Measurements from ENCODE around the gene MPHOSPH9.

MPHOSPH9 gene

DNA sequence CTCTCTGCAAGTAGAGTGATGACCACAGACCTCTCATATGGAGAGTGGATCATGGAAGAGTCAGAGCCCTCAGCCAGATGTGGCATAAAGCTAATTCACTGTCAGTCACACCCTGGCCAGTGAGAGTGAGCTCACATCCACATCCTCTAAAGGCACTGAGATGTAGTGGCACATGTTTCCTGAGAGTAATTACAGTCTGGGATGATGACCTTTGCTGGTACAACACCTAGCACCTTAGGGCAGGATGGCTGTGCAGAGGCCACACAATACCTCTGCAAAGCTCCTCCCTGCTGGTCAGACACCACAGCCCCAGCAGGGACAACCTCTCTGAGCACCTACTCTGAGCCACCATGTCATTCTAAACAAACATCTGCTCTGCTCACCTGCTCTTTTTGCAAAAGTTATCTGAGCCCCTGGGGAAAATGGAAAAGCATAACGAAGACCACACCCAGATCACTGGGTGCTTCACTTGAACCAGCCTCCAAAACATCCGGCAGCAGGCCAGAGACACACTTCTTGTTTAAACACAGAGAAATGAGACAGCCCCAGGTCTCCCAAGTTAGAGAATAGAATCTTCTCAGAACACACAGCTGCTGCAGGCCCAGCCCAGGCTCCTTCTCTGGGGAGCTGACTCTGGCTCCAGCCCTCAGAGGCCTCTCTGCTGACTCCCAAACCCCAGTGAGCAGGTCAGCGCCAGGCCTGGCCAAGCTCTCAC, 112.3 kb downstream of the MPHOSPH9 start:
- no peak for ATAC-seq
- TF ChIP-seq ZFP3 (CRISPR knock-in tag; IDR thresholded peaks at IDR 0.05), result no peak
- TF ChIP-seq, protein P1, sequence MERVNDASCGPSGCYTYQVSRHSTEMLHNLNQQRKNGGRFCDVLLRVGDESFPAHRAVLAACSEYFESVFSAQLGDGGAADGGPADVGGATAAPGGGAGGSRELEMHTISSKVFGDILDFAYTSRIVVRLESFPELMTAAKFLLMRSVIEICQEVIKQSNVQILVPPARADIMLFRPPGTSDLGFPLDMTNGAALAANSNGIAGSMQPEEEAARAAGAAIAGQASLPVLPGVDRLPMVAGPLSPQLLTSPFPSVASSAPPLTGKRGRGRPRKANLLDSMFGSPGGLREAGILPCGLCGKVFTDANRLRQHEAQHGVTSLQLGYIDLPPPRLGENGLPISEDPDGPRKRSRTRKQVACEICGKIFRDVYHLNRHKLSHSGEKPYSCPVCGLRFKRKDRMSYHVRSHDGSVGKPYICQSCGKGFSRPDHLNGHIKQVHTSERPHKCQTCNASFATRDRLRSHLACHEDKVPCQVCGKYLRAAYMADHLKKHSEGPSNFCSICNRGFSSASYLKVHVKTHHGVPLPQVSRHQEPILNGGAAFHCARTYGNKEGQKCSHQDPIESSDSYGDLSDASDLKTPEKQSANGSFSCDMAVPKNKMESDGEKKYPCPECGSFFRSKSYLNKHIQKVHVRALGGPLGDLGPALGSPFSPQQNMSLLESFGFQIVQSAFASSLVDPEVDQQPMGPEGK (CRISPR knock-in tag; IDR thresholded peaks at IDR 0.05; ENCODE audit: borderline replicate concordance), result no peak
- TF ChIP-seq, protein P2, sequence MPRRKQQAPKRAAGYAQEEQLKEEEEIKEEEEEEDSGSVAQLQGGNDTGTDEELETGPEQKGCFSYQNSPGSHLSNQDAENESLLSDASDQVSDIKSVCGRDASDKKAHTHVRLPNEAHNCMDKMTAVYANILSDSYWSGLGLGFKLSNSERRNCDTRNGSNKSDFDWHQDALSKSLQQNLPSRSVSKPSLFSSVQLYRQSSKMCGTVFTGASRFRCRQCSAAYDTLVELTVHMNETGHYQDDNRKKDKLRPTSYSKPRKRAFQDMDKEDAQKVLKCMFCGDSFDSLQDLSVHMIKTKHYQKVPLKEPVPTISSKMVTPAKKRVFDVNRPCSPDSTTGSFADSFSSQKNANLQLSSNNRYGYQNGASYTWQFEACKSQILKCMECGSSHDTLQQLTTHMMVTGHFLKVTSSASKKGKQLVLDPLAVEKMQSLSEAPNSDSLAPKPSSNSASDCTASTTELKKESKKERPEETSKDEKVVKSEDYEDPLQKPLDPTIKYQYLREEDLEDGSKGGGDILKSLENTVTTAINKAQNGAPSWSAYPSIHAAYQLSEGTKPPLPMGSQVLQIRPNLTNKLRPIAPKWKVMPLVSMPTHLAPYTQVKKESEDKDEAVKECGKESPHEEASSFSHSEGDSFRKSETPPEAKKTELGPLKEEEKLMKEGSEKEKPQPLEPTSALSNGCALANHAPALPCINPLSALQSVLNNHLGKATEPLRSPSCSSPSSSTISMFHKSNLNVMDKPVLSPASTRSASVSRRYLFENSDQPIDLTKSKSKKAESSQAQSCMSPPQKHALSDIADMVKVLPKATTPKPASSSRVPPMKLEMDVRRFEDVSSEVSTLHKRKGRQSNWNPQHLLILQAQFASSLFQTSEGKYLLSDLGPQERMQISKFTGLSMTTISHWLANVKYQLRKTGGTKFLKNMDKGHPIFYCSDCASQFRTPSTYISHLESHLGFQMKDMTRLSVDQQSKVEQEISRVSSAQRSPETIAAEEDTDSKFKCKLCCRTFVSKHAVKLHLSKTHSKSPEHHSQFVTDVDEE (CRISPR knock-in tag; IDR thresholded peaks at IDR 0.05), result no peak
- no peak for TF ChIP-seq GLIS3 (CRISPR knock-in tag; IDR thresholded peaks at IDR 0.05)
- no peak for TF ChIP-seq ZNF8 (CRISPR knock-in tag; IDR thresholded peaks at IDR 0.05)
- TF ChIP-seq ARNTL (CRISPR knock-in tag; IDR thresholded peaks at IDR 0.05; ENCODE audit: borderline replicate concordance, low read depth), result no peak
- TF ChIP-seq OSR1 (CRISPR knock-in tag; IDR thresholded peaks at IDR 0.05), result no peak
- TF ChIP-seq ISL1 (CRISPR knock-in tag; IDR thresholded peaks at IDR 0.05), result no peak
- TF ChIP-seq, protein P3, sequence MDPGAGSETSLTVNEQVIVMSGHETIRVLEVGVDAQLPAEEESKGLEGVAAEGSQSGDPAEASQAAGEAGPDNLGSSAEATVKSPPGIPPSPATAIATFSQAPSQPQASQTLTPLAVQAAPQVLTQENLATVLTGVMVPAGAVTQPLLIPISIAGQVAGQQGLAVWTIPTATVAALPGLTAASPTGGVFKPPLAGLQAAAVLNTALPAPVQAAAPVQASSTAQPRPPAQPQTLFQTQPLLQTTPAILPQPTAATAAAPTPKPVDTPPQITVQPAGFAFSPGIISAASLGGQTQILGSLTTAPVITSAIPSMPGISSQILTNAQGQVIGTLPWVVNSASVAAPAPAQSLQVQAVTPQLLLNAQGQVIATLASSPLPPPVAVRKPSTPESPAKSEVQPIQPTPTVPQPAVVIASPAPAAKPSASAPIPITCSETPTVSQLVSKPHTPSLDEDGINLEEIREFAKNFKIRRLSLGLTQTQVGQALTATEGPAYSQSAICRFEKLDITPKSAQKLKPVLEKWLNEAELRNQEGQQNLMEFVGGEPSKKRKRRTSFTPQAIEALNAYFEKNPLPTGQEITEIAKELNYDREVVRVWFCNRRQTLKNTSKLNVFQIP (CRISPR knock-in tag; IDR thresholded peaks at IDR 0.05; ENCODE audit: borderline replicate concordance, low read depth), result no peak
- TF ChIP-seq ZC3H10 (CRISPR knock-in tag; IDR thresholded peaks at IDR 0.05), result no peak
- TF ChIP-seq RARB (CRISPR knock-in tag; IDR thresholded peaks at IDR 0.05), result no peak
- TF ChIP-seq ZFP30 (CRISPR knock-in tag; IDR thresholded peaks at IDR 0.05), result no peak

DNA sequence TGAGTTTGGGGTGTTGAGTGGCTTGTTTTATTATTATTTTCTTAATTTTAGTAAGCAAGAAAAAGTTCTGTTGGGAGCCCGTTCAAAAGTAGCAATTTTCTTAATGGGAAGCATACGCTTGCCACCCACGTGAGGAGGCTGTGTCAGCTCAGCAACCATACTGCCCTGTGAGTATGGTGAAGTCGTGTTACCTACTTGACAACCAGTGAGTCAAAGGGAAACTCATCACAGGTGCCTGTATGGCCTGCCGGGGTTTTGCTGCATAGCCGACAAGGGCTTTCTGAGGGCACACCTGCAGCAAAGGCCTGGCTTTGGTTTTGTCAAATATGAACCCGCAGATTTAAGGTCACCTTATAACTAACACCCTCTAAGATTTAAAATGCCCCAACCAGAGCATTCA, 113.1 kb downstream of the MPHOSPH9 start:
- ATAC-seq, result no peak
- TF ChIP-seq OSR1 (CRISPR knock-in tag; IDR thresholded peaks at IDR 0.05), result no peak
- TF ChIP-seq ESRRG (CRISPR knock-in tag; IDR thresholded peaks at IDR 0.05), result no peak
- TF ChIP-seq ZFP3 (CRISPR knock-in tag; IDR thresholded peaks at IDR 0.05), result no peak
- TF ChIP-seq, protein P4, sequence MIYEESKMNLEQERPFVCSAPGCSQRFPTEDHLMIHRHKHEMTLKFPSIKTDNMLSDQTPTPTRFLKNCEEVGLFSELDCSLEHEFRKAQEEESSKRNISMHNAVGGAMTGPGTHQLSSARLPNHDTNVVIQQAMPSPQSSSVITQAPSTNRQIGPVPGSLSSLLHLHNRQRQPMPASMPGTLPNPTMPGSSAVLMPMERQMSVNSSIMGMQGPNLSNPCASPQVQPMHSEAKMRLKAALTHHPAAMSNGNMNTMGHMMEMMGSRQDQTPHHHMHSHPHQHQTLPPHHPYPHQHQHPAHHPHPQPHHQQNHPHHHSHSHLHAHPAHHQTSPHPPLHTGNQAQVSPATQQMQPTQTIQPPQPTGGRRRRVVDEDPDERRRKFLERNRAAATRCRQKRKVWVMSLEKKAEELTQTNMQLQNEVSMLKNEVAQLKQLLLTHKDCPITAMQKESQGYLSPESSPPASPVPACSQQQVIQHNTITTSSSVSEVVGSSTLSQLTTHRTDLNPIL (CRISPR knock-in tag; IDR thresholded peaks at IDR 0.05; ENCODE audit: low read depth), result no peak
- TF ChIP-seq ZFP30 (CRISPR knock-in tag; IDR thresholded peaks at IDR 0.05), result no peak
- no peak for TF ChIP-seq ZC3H10 (CRISPR knock-in tag; IDR thresholded peaks at IDR 0.05)
- TF ChIP-seq PPARA (CRISPR knock-in tag; IDR thresholded peaks at IDR 0.05; ENCODE audit: borderline replicate concordance), result no peak

DNA sequence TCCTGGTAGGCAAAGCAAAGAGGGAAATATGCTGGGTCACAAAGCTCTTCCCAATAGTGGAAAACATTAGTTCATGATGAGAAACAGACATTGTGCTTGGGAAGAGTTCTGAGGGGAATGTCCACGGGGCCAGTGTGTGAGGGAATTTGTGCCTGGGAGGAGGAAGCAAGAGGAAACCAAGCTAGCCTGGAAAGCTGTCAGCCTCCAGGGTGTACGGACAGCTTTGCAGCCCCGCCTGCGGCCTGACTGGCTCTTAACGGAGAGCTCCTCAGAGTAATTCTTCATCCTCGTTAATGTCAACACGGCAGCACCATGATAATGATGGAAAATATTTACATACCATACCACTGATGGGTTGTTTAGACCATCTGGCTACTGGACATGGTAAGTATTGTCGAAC, 114.4 kb downstream of the MPHOSPH9 start:
- TF ChIP-seq ESRRG (CRISPR knock-in tag; IDR thresholded peaks at IDR 0.05) (no peak), BACH2 (CRISPR knock-in tag; IDR thresholded peaks at IDR 0.05; ENCODE audit: borderline replicate concordance) (no peak), ZFP3 (CRISPR knock-in tag; IDR thresholded peaks at IDR 0.05) (no peak), RARB (CRISPR knock-in tag; IDR thresholded peaks at IDR 0.05) (no peak), CSDC2 (CRISPR knock-in tag; IDR thresholded peaks at IDR 0.05) (no peak), ZNF8 (CRISPR knock-in tag; IDR thresholded peaks at IDR 0.05) (no peak), ZC3H10 (CRISPR knock-in tag; IDR thresholded peaks at IDR 0.05) (no peak), PPARA (CRISPR knock-in tag; IDR thresholded peaks at IDR 0.05; ENCODE audit: borderline replicate concordance) (no peak), TCF4 (CRISPR knock-in tag; IDR thresholded peaks at IDR 0.05; ENCODE audit: borderline replicate concordance) (no peak), SNAI2 (CRISPR knock-in tag; IDR thresholded peaks at IDR 0.05) (no peak), GLIS3 (CRISPR knock-in tag; IDR thresholded peaks at IDR 0.05) (no peak), OSR1 (CRISPR knock-in tag; IDR thresholded peaks at IDR 0.05) (no peak)
- TF ChIP-seq, protein P2 (CRISPR knock-in tag; IDR thresholded peaks at IDR 0.05), result no peak
- TF ChIP-seq, protein P1 (CRISPR knock-in tag; IDR thresholded peaks at IDR 0.05; ENCODE audit: borderline replicate concordance), result no peak
- TF ChIP-seq, protein P4 (CRISPR knock-in tag; IDR thresholded peaks at IDR 0.05; ENCODE audit: low read depth), result no peak
- TF ChIP-seq, protein P5, sequence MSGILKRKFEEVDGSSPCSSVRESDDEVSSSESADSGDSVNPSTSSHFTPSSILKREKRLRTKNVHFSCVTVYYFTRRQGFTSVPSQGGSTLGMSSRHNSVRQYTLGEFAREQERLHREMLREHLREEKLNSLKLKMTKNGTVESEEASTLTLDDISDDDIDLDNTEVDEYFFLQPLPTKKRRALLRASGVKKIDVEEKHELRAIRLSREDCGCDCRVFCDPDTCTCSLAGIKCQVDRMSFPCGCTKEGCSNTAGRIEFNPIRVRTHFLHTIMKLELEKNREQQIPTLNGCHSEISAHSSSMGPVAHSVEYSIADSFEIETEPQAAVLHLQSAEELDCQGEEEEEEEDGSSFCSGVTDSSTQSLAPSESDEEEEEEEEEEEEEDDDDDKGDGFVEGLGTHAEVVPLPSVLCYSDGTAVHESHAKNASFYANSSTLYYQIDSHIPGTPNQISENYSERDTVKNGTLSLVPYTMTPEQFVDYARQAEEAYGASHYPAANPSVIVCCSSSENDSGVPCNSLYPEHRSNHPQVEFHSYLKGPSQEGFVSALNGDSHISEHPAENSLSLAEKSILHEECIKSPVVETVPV (CRISPR knock-in tag; IDR thresholded peaks at IDR 0.05), result no peak

More for the DNA sequence above, 114.4 kb downstream of the MPHOSPH9 start:
- no peak for ATAC-seq

All from SK-N-SH treated with all-trans-retinoic acid at 6 μM for 48 hours (cell line).